Erythroblast (primary cell): ENCODE measurements around the gene TMEM44.

ENCODE experiments used
- GATA1 ChIP-seq: IDR thresholded peaks from 2 replicates; pipeline ENCODE4 v1.6.1; 2011; ENCODE audit warnings: low read depth, mild to moderate bottlenecking, control low read depth, low read length, moderate library complexity
- POLR2A ChIP-seq: IDR thresholded peaks from 2 replicates; pipeline ENCODE4 v1.6.1; 2011; ENCODE audit warnings: mild to moderate bottlenecking, low read length

DNA sequence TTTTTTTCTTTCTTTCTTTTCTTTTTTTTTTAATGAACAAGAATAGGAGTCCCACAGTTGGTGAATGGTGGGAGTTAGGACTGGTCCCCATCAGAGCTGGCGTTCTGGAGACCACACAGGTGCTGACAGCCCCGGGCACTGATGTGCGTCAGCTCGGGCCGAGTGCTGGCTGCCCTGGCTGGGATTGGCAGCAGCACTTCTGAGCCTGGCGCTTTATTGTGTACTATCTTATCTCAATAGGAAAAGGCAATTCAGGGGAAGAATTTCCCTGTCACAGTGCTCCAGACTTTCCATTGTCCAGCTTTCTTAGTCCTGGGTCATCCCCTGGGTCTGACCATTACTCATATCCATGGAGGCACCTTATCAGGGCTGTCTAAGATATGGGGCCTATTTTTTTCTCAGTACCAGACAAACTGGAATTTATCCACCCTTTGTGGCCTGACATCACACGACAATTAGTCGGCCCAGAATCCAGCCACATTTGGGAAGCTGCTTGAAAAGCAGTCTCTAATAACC is 54.1 kb downstream of the TMEM44 start:
- TF ChIP-seq POLR2A = no peak
- TF ChIP-seq GATA1 = no peak
